Measurements from ENCODE around the gene GGCX.
"Not testable (repeated sequence)": the region's sequence is repeated elsewhere in the genome, so short reads cannot be mapped to it uniquely, and the experiment has no call there.

GGCX gene

DNA sequence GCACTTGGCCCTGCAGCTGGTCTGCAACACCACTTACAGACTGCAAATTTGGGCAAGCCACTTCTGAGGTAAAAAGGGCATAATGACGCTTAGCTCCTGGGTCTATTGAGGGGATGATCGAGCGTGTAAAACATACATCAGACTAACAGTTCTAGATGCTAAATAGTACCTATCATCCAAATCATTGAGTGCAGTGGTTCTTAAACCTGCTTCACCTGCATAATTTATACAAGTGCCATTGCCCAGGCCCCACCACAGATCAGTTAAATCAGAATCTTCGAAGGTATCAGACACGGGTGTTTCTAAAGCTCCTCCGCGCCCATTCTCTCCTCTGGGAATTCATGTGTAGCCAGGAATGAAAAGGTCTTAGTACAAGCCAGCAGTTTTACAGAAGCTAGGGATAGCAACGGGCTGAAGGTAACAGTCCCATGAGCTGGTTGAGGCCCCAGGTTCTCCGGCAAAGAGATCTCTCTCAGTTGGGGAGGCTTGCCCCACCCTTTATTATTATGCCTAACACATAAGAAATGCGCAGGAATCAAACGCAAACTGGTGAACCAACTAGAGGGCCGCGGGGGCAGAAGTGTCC lies 33.5 kb upstream of the GGCX start:
- no peak for DNase-seq (ENCODE audit: low spot score)

DNA sequence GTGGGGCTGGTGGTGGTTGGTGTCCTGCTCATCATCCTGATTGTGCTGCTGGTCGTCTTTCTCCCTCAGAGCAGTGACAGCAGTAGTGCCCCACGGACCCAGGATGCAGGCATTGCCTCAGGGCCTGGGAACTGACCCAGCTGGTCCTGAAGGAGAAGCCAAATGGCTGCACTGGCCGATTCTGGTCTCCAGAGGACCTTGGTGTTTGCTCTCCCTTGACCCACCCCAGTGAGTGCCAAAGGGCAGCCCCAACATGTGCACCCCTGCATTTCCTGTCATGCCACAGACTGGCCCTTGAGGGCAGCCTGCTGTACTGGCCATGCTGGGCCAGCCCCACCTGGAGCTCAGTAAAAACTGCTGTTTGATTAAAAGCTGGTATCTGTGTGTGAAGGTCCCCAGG lies 31.7 kb upstream of the GGCX start:
- no peak for DNase-seq (ENCODE audit: low spot score)

GRCh38 chr2:85592299-85592698 lies 31.0 kb upstream of the GGCX start:
- not testable (repeated sequence) for DNase-seq (ENCODE audit: low spot score)

- no peak for DNase-seq (ENCODE audit: low spot score)
Observed at GRCh38 chr2:85591563-85591962, 30.3 kb upstream of the GGCX start.

DNA sequence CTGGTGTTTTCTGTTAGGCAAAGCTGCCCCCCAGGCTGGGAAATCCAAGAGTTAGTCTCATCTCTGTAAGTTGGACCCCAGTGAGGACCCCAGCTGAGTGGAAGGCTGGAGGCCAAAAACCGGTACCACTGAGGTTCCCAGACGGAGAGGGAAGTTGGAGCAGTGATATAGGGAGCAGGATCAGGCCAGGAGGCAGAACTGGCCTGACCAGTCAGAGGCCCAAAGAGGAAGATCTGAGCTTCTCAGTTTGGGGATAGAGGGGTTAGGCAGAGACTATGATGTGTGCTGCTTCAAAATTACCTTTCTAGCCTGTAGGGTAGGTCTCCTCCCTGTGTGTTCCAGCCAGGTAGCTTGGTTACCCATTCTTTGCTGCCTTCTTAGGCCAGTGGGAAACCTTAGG lies 29.7 kb upstream of the GGCX start:
- no peak for DNase-seq (ENCODE audit: low spot score)

DNA sequence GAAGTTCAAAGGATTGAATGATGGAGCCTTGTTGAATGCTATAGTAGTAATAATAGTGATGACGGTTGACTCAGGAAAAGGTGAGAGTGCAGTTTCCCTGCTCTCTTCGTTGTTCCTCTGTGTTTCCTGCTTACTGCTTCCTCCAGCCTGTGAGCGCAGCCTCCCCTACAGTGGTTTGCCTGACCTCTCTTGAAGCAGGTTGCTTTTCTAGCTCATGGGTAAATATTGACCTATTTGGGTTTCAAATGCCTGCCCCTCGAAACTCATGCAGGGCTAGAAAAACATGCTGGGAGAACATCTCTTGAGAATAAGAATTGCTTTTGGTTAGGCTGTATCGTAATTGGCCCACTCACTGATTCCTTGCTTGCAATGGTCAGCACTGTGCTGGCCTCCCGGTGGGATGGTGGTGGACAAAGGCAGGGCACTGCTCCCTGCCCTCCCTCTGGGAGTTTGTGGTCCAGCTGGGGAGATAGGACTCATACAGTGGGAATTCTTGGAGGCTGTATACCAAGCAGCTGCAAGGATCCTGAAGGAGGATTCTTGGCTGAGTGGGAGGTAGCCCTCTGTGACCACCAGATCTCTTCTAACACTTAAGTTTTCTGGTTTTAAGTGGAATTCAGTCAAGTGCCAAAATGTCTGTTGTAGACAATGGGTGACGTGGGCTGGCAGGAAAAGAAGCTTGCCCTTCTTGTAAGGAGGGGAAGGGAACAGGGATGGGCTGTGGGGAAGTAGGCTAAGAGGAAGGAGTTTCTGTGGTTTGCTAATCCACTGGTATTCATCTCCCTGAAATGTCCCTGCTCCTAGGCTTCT lies 28.9 kb upstream of the GGCX start:
- no peak for DNase-seq (ENCODE audit: low spot score)

- no peak for DNase-seq (ENCODE audit: low spot score)
Observed at GRCh38 chr2:85589181-85589580, 27.9 kb upstream of the GGCX start.

- no peak for DNase-seq (ENCODE audit: low spot score)
Observed at GRCh38 chr2:85588645-85589044, 27.4 kb upstream of the GGCX start.

- DNase-seq (ENCODE audit: low spot score): no peak
Observed at GRCh38 chr2:85588236-85588635, 26.9 kb upstream of the GGCX start.

- no peak for DNase-seq (ENCODE audit: low spot score)
Observed at GRCh38 chr2:85585781-85586105, 24.4 kb upstream of the GGCX start.

DNA sequence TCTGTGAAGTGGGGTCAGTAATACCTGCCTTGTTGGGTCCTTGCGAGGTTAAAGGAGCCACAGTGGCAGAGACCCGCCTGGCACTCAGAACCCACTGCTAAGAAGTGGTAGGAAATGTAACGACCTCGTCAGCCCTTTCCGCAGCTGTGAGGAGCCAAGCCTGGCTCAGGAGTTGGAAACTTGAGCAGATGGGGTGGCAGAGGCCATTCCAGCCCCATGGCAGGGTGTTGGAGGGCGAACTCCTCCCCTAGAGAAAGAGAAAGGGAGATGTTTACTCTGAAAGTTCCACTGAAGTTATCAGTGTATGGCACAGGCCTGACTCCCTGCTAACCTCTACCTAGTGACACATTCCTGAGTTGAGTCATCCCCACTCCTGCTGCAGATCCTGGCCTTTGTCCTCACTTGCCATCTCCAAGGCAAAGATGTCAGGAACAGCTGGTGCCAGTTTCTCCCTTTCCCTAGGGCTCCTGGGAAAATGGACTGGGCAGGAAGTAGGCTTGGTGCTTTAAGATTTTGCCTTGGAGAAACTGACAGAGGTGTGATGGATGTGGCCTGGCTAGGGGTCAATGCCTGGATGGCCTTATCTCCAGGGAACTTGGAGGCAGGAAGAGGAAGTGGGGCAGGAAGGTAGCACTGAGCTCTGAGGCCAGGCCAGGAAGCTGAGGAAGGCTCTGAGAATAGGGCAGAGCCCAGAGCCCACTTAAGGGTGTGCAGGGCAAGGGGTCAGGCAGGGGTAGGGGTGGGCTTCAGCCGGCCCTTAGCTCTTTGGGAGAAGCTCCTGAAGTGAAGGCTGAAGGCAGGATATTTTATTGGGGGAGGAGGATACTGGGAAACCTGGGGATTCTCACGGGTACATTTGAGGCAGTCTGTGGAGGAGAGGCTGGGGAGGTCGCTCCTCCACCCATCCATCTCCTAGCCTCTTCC lies 23.8 kb upstream of the GGCX start:
- DNase-seq (ENCODE audit: low spot score): peak; percentile 89

DNA sequence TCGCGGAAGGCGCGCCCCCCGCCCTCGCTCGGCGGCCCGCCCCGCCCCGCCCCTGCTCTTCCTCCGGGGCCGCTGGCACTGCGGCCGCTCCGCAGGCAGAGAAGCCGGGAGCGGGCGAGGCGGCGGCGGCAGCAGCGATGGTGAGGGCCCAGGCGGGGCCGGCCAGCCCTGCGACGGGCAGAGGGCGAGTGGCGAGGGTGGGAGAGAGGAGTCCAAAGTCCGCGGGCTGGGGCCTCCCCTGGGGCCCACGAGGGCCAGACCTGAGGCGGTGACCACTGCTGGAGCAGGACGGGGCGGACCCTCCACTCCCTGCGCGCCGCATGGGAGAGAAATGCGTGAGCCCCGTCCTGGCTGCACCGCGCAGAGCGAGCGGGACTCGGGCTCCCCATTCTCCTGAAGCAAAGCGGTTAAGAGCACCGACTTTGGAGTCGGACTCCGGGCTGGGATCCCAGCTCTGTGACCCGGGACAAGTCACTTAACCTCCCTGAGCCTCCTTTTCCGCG lies 23.1 kb upstream of the GGCX start, which contains the start of gene VAMP5:
Gene VAMP5, plus strand, starts transcription at position 78 of the 503 bp plus-strand sequence. Its CDS starts 60 bp downstream, at position 138.
- DNase-seq (ENCODE audit: low spot score): peak; percentile 76

DNA sequence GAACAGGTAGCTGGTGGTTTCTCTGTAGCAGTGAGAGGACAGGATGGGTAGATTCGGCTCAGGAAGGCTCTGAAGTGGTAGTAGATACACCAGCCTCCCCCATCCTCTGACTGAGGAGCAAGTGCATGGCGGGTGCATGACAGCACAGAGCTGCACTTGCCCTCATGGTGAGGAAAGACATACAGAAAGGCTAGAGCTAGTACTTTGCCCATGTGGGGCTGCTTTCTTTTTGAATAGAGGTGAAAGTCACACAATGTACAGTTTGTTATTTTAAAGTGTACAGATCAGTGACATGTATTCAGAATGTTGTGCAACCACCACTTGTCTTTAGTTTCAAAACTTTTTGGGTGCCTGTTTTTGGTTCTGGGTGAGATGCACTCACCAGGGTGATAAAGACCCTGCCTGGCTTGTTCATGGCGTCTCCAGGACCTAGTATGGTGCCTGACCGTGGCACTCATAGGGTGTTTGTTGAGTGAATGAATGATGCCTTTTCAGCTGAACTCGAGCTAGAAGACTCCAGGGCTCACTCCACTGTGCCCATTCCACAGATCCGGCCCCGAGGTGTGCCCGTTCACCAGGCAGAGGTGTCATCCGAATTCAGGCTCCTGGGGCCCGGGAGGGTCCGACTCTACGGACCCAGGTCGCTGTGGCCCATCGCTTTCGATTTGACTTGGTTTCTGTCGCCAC lies 22.5 kb upstream of the GGCX start:
- no peak for DNase-seq (ENCODE audit: low spot score)

GRCh38 chr2:85582492-85582891 lies 21.2 kb upstream of the GGCX start:
- no peak for DNase-seq (ENCODE audit: low spot score)

DNA sequence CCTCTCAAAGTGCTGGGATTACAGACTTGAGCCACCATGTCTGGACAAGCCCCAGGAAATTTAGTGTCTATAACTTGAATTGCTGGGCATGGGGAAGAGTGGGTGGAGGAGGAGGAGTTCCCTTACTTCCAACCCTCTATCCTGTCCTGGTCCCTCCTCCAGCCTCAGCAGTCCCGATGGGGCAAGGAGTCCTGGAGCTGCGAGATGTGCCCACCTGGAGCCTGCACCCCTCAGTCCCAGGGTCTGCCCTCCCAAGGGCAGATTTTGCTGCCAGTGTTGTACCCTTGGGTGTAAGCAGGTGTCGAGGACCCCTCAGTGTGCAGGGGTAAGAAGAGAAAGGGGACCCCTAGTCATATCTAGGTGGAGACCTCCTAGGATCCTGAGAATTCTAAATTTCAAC lies 18.9 kb upstream of the GGCX start:
- DNase-seq (ENCODE audit: low spot score): no peak

DNA sequence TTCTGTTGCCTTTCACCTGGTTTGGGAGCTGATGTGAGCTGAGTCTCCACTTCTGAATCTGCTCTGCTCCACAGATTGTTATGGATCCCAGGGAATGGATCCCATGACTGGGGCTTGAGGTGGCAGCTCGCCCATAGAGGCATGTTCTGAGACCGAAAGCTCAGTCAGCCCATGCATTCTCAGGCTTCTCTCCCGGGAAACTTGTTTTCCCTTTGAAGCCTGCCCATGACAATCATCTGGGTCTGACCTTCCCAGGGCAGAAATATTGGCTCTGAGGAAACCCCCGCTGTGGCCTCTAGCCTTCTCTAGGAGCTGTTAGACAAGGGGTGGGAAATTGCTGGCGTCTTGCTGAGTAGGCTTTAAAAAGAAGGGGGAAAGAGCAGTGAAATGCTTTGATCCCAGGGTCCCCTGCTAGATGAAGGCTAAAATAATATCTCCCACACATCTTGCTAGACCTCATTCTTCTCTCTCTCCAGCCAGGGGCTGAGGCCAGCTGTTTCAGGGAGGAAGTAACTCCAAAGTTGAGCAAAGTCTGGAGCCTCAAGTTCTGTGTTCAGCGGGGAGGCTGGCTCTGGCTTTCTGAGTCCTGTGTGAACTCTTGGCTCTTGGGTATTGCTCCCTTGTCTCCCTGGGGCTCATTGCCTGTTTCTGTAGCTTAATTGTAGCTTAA lies 18.1 kb upstream of the GGCX start:
- DNase-seq (ENCODE audit: low spot score): no peak

DNA sequence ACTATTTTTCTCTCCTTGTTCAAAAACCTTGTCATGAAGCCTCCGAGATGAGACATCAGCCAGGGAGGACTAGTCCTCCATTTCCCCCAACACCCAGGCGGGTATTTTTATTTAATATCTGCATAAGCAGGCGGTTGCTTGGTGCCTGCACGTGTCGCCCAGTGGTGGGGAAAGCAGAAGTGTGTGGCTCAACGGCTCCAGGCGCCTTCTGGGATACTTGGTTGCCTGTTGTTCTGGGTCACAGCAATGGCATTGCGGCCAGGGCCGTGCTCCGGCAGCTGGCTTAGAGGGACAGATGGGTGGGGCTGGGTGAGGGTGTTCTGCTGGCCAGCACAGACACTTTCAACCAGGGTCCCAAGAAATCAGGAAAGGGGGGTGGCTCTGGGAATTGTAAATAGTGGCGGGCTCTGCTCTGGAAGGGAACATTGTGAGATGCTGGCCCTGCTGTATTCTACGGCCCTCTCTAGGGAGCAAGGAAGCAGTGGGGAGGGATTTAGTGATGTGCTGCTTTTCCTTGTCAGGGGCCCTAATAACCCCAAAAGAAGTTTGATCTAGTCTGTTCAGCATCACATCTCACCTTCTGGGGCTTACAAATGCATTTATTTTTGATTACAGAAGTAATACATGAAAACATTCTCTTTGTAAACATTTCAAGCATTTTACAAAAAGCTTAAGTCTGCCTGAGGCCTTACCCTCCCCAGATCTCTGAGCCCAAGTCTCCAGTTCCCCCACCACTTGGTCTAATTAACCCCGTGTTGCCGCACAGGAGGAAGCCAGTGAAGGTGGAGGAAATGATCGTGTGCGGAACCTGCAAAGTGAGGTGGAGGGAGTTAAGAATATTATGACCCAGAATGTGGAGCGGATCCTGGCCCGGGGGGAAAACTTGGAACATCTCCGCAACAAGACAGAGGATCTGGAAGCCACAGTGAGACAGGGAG lies 17.2 kb upstream of the GGCX start:
- DNase-seq (ENCODE audit: low spot score): no peak

GRCh38 chr2:85577386-85578242 lies 16.3 kb upstream of the GGCX start, which contains the start of gene VAMP8:
VAMP8 (plus strand) TSS chr2:85577586; CDS start chr2:85577647, 61 bp downstream.
- peak; percentile 56 for DNase-seq (ENCODE audit: low spot score)

DNA sequence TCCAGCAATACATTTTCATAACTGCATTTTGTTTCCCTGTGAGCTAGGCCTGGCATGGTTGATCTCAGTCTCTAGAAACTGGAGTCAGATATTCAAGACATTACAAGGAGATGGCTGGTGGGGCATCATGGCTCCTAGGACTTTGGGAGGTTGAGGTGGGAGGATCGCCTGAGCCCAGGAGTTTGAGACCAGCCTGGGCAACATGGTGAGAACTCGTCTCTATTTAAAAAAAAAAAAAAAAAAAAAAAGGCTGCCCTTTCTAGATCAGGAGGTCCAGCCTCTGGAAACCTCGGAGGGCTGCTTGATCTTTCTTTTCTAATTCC lies 15.7 kb upstream of the GGCX start:
- no peak for DNase-seq (ENCODE audit: low spot score)
